OCI-LY1 (cell line): ENCODE results near the gene RAB3C.

Experiments
- EZH2 ChIP-seq: fragments of 200-600 bp; sonication (generic), shearing (Covaris generic); IDR thresholded peaks from 2 replicates; pipeline ENCODE4 v1.8.0; 2017; ENCODE audit warnings: borderline replicate concordance, mixed run types, mild to moderate bottlenecking, antibody characterized with exemption, low read length, moderate library complexity, mixed read lengths
- TF ChIP-seq, protein P1 (sequence below): fragments of 200-600 bp; sonication (generic), shearing (Covaris generic); IDR thresholded peaks from 2 replicates; pipeline ENCODE4 v1.5.1; 2017; ENCODE audit warnings: mild to moderate bottlenecking, antibody characterized with exemption, low read length, moderate library complexity, mixed read lengths

DNA sequence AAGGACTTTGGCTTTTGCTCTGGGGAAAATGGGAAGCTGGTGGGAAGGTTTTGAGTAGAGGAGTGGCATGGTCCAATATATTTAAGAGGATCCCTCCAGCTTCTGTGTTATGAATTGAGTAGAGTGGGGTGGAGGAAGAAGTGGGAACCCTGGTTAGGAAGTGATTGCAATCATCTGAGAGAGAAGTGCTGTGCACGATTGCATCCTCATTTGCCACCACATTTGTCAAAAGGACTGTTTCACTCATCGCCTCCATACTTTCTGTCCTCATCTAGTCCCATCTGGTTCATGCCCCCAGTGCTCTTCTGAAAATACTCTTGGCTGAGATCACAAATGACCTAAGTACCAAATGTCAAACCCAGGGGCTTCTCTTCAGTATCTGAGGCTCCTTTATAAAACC, 192.1 kb downstream of the RAB3C start:
- TF ChIP-seq, protein P1, sequence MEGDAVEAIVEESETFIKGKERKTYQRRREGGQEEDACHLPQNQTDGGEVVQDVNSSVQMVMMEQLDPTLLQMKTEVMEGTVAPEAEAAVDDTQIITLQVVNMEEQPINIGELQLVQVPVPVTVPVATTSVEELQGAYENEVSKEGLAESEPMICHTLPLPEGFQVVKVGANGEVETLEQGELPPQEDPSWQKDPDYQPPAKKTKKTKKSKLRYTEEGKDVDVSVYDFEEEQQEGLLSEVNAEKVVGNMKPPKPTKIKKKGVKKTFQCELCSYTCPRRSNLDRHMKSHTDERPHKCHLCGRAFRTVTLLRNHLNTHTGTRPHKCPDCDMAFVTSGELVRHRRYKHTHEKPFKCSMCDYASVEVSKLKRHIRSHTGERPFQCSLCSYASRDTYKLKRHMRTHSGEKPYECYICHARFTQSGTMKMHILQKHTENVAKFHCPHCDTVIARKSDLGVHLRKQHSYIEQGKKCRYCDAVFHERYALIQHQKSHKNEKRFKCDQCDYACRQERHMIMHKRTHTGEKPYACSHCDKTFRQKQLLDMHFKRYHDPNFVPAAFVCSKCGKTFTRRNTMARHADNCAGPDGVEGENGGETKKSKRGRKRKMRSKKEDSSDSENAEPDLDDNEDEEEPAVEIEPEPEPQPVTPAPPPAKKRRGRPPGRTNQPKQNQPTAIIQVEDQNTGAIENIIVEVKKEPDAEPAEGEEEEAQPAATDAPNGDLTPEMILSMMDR = no peak
- TF ChIP-seq EZH2 = no peak
